GM23248 (cell line): ENCODE measurements around the gene UCHL1.

Experiments used
- EZH2 ChIP-seq: fragments of 200-600 bp; sonication (generic); IDR thresholded peaks from 2 replicates; pipeline ENCODE4 v1.6.1; 2018; ENCODE audit warnings: antibody characterized with exemption, mild to moderate bottlenecking; ENCODE audit not compliant: insufficient read depth, poor library complexity, severe bottlenecking
- EZH2phosphoT487 ChIP-seq: fragments of 200-600 bp; sonication (generic); IDR thresholded peaks from 2 replicates; pipeline ENCODE4 v1.6.1; 2018; ENCODE audit warnings: antibody characterized with exemption, moderate library complexity, mild to moderate bottlenecking, low read depth; ENCODE audit not compliant: insufficient read depth

DNA sequence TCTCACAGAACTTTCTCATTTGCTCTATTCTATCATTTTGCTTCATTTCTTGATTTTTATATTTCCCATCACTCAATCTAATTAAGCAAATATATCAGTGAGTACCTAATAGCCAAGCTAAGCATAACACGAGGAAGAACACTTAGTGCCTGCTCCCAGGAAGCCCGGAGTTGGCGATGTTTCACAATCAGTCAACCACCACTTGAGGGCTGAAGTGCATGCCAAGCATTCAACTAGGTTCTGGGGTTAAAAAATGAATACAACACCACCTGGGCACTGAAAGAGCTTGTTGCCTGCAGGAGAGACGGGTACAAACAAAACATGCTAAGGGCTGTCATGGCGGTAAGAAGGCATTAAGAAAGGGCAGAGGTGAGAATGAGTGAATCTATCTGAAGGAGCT, 47.5 kb downstream of the UCHL1 start:
- TF ChIP-seq EZH2 (no peak), EZH2phosphoT487 (no peak)
